Activated T-helper 9 cell treated with anti-CD3 and anti-CD28 coated beads, Interleukin-2, amount 50 U/mL, for 16 hours (primary cell): Measurements from ENCODE around the gene PLXNA2.

Experiments
- DNase-seq: peaks from one replicate; pipeline ENCODE4 v3.0.0-alpha.2; 2020; ENCODE audit warnings: low read depth

Gene PLXNA2

DNA sequence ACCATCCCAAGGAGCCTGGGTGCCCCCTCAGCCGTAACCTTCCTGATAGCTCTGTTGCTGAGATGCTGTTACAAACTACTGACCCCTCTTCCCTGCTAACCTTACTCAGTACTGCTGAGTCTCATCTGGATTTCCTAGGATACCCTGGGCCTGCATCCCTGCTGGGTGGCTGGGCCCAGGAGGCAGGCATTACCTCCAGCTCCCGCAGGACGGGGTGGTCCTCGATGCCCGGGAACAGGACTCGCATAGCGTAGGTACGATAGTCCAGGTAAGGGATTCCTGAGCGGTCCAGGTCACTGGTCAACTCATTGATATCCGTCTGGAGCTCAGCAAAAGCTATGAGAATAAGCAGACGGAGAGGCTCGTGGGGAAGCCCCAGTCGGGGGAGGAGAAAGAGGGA lies 201.3 kb downstream of the PLXNA2 start:
- no peak for DNase-seq

DNA sequence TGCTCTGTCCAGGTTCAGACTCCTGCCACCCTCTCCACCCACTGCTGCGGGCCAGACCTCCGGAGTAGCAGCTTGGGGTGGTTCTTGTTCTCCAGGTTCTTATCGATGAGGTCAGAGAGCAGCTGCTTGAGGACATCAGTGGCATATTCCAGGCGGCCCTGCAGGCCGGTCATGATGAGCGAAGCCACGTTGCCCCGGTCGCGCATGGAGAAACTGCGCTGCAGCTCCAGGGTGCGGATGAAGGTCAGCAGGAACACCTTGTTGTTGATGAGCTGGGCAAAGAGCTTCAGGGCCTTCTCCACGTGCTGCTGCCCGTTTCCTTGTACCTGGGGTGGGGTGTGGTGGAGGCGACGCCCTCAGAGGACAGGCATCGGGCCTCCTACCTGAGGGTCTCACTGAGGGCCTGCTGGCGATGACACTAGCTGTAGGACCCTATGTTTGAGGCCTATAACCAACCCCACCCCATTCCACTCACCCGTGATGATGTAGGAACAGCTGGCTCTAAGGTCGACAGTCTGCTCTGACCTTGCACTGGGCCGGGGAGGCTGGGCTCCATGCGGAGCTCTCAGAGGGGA lies 202.1 kb downstream of the PLXNA2 start:
- DNase-seq = no peak

DNA sequence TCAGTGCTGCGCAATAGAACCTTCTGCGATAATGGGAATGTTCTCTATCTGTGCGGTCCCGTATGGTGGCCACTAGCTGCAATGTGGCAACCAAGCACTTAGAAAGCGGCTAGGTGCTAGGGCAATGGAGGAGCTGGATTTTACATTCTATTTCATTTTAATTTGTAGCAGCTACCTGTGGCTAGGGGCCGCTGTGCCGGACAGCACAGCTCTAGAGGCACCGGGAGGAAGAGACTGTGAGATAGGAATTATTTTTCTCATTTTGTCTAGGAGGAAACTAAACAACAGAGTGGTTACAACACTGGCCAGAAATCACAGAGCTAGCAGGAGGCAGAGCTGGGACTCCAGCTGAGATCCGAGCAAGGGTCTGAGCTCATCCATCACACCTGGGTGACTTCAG lies 202.7 kb downstream of the PLXNA2 start:
- no peak for DNase-seq

DNA sequence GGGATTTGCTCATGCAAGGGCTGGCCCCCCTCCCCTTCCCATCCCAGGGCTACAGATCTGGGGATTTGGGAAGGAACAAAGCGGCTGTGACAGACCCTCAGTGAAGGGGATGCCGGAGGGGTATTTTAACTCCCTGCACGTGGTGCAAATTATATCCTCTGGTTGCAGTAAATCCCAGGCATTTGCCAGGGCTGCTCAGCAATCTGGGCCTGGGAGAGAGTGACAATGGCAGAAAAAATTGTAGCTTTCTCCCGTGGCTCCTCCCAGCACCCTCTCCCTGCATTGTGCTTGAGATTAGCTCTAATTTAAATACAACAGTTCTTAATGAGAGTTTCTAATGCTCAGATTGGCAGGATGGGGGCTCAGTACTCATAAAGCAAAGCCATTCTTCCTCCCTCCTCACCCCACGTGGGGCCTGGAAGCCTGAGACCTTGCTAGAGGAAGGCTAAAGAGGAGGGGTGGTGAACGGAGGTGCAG lies 203.3 kb downstream of the PLXNA2 start:
- no peak for DNase-seq

DNA sequence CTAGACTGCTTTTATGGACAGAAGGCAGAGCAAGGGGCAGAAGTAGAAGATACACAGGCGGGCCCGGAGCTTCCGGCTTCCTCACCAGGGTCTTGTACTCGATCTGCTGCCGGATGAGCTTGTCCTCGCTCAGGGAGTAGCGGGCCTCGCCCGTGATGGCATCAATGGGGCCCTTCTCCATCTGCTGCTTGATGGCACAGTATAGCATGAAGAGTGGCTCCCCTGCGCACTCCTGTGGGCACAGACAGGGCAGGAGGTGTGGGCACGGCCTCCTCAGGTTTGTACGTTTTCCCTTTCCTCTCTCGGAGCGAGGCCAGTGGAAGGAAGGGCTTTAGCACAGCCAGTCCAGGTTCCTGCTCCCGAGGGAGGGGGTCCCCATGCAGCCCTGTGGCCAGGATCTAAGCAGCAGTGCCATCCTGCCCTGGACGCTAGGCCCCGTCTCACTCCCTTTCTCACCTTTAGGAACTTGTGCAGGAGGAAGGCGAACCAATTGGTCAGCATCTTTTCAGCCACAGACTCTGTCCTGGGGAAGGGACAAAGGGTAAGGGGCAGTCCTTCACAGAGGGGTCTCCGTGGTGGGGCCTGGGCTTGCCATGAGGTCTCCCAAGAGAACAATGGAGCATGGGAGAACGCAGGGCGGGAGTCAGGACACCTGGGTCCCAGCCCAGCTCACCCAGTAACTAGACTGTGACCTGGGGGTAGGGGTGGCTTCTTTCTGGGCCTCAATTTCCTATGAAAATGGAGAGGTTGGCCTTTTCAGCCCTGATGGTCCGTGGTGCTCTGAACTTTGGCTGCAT lies 204.4 kb downstream of the PLXNA2 start:
- DNase-seq = no peak

DNA sequence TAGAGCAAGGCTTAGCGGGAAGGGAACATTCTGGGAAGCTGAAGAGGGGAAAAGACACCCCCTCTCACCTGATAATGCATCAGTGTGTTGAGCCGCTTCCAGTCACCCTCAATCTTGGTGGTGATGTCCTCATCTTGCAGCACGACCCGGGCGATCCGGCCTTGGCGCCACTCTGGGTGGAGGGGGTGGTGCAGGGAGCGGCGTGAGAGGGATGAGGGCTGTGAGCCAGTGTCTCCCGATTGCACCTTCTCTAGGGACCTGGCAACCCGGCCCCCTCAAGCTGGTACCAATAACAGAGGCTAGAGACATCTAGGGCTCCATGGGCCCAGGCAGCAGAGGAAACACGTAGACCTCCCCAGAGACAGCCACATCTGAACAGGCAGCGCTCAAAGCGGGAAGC lies 205.9 kb downstream of the PLXNA2 start:
- no peak for DNase-seq

DNA sequence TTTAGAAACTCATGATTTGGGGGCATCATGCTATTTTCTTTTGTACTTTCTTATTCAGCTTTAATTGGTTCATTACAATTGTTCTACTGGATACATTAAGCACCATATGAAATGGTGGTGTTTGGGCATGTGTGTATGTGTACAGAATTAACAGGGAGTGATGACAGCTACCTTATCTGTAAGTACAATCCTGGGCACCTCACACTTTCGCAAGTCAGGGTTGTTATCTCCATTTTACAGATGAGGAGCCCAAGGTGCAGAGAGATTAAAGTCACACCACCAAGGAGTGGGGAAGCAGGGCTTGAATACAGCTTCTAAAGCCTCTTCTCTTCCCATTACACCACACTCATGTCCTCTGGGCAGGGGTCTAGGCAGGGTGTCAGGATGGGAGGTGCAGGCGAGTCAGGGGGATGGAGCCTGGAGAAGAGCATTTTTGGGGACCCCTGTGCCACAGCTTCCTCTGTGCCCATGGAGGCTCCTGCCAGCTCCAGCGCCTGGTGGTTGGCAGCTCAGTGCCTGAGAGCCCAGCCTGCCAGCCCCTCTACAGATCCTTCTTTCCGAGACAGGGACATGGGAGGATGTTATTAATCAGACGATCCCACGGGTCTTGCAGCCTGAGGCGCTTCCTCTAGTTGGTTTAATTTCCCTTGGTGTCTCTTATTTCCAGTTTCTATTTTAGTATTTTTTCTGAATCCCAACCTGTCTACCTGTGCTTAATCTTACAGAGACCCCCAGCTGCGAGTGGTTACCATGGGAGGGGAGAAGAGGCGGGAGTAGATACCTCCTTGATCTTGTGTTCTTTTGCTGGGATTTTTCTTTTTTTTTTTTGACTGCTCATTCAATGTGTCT lies 207.0 kb downstream of the PLXNA2 start:
- DNase-seq = no peak

DNA sequence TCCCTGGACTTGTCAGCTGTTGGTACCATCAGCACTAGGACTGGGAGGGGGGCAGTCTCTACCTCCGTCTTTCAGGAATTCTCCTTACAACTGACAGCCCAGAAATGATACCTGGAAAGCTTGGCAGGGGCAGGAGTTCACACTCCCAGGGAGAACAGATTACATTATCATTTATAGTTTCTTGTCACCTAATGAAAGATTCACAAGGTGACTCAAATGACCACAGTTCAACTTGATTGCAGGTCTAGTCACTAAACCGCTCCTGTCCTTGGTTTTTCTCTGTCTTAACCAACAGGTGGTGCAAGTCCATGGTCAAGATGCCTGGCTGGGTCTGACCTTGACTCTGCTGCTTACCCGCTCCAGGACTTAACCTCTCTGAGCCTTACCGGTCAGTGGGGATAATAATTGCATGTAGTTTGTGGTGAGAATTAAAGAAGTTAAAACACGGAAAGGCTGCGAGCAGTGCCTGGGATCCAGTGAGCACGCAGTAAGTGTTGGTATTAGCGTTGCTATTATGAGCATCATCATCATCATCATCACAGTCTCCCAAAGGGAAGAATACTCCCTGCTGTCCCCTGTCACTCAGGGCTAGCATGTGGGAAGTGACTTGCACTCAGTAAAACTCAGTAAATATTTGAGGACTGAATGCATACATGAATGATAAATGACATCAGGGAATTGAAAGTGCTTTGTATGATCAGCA lies 207.9 kb downstream of the PLXNA2 start:
- DNase-seq = no peak

DNA sequence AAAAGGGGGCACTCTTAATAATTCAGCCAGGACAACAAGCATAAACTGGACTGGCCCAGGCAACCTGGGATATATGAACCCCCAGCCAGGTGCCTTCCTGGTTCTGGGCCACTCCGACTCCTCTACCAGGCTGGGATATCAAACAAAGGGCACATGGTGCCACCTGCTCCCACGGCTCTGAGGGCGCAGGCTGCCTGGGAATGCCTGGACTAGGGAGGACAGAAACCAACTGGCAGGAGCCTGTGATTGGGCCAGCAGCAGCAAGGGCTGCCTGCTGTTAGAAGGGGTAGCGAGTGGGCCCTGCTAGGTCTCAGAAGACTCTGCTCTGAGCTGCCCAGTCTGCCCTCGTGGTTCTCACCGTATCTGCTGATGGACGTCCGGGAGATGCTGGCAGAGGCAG lies 210.0 kb downstream of the PLXNA2 start:
- no peak for DNase-seq

DNA sequence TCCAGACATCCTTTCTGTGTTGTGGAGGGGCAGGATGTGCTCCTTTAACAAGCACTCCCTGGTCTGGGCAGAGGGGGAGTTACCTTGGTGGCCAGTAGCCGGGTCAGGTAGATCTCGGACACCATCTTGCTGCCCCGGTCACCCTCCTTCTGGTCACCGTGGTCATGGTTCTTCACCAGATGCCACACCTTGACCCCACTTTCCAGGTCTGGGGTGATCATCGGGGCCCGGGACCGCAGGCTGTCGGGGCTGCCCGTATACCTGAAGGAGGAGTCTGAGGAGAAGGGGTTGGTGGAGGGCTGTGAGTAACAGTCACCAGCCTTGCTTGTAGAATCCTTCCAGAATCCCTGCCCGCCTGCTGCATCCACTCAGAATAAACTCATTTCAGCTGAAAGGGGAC lies 210.9 kb downstream of the PLXNA2 start:
- DNase-seq = no peak

DNA sequence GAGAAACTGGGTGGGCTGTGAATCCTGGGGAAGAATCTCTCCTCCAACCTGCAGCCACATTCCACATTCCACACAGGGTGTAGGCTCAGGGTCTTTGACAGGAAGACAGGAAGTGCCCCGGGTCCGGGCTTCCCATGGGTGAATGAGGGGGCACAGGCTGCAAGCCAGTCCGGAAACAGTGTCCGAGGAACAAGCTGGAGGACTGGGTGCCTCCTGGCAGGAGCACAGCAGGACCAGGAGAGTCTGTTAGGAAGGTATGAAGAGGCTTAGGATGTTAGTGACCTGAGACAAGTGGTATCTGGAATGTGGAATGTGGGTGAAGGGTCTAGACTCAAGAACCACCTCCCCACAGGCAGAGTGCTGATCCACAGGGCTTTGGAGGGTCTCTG lies 212.3 kb downstream of the PLXNA2 start:
- no peak for DNase-seq

DNA sequence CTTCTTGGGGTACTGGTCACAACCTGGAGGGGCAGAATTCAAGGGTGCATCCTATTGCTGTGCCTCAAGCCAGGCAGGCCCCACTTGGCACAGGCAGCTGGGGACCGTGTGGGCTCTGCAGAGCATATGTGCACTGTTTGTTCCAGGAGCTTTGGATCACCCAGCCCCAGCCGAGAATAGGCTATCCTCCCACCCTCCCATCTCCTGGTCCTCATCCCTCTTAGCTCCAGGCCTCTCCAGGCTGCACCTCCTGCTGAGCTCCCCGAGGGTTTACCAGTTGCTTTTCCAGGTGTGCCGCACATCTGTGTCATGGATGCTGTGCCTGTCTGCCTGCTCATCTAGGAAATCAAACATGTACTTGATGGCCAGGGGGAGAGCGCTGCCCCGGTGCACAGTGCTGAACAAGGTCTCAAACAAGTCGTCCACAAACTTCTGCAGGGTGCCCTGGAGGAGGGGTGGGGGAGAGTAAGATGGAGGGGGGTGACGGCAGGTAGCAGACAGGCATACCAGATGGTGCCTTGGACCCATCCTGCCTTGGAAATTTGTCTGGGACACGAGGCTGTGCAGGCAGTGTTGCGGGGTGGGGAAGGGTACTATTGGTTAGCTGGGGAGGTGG lies 212.8 kb downstream of the PLXNA2 start:
- DNase-seq = no peak

DNA sequence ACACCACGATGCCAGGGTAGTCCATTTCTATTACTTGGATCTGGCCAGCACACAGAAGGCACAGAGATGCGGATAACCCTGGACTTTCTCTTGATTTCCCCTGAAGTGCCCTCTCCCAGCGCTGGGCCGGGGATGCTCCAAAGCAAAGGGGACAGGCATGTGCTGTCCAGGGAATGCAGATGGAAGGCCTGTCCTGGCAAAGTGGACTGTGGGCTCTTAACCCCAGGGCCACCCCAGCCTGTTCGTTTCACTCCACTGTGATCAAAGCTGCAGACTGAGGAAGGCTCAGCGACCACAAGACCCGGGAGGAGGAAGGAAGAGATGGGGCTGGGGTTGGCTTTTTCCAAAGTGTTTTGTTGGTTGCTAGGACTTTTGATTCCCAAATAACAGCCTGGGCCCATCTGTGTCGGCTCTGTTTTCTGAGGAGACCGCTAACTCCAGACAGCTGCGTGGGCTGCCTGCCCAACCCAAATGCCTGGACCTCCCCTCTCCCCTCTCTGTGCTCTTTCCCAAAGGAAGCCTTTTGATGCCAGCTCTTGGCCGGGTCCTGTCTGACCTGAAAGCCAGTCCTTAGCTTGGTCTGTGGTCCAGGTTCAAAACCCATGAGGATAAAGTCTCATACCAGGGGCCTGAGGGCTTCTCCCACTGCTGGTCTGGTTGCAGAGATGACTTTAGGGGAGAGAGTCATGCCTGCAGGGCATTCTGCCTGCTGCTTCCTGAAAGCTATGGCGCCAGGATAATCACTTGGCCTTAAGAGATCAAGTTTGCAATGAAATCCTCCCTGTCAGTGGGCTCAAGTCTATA lies 213.7 kb downstream of the PLXNA2 start:
- DNase-seq = no peak

DNA sequence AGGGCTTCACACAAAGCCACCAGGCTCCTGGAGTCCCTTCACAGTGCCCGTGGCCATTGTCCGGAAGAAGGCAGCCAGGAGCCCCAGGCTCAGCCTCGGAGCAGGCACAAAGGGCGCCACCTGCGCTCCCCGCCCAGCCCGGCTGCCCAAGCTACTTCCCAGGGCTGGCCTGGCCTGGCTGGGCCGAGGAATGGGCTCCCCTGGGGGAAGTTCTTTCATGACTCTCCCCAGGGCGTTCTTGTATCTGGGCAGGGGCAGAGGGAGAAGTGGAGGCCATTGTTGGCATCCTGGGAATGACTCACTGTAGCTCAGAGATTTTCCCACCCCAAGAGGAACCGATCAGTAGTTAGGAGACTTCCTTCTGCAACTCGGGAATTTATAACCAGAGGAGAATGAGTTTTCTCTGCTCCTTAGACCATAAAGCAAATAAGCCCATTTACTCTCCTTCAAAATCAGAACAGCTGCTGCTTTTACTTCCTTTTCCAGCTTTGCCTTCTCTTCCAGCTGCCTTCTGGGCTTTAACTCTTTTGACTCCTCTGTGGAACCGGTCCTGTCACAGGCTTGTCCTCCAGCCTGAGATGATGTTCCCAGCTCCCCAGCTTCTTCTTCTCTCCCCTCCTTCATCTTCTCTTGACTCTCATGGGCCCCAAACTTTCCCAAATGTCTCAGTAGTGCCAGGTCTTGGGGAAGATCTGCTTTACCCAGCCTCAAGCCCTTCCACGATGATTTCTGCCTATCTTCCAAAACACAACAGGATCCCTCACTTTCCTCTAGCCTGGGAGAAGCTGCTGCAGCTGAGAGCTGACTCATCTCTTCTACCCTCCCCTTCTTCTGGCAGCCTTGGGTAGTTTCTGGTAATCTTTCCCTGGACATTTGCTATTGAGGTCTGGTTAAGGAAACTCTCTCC lies 214.6 kb downstream of the PLXNA2 start:
- no peak for DNase-seq

DNA sequence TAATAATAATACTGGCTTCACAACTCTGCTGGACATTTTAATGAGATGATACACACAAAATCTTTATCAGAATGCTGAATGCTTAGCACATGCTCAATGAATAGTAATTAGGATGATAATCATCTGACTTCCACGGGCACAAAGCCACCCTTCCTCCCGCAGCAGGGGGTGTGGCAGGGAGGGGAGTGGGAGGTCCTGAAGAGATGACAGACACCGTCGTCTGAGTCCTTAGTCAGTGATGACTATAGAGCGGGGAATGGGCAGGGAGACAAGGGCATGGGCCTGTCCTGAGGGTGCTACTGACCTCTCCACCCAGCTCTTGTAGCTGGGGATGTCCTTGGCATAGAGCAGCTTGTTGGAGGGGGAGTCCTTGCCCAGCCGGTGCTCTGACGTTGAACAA lies 215.7 kb downstream of the PLXNA2 start:
- no peak for DNase-seq

DNA sequence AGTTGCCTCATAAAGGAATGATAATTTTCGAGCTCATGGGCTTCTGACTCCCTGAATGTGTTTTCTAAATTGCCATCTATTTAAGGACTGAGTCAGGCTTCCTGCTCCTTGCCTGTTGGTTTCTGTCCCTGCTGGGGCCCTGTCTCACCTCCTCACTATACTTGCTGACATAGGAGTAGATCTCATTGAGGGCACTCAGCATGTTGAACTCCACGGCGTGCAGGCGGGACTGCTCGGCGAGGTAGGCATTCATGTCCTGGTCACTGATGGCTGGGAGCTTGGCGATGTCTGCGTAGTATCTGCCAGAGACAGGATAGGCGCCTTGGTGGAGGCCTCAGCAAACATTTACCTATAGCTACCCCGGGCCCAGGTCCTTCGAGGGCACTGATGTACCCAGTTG lies 216.3 kb downstream of the PLXNA2 start:
- no peak for DNase-seq

DNA sequence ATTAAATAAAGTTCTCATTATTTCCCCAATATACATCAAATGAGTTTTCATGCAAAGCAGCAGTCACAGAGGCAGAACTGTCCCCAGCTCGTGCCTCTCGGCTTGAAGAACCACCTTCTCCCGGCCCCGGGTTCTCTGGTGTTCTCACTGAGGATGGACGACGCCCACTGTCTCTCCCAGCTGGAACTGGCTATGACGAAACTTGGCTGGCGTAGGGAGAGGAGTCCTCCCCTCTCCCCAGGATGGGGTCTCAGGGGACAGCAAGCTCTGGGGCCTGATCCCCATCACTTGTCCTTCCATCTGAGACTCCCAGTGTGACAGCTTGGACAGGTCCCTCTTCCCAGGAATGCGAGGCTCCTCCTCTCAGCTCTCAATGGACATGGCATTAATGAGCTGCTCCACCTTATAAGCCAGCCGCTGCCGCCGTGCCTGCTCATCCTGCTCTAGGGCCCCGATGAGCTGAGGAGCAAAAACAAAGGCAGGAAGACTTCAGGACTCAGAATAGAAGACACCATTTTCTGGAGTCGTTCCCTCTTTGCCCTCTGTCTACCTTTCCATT lies 217.2 kb downstream of the PLXNA2 start:
- DNase-seq = no peak

DNA sequence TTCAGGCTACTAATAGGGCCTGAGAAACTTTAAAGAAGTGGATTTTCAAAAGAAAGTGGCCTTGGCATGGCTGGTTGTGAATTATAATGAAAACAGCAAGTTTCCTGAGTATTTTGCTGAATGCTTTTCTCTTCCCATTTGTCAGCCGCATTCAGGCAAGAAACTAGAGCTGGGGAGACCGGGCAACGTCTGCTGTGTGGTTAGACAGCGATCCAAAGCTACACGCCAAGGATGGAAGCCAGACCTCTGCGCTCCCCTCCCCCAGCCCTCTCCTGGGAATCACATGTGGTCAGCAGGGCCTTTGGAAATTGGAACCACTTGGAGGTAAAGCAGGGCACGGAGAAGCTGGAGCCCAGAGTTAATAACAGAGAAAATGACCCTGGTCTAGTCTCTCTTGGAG lies 219.2 kb downstream of the PLXNA2 start:
- no peak for DNase-seq

DNA sequence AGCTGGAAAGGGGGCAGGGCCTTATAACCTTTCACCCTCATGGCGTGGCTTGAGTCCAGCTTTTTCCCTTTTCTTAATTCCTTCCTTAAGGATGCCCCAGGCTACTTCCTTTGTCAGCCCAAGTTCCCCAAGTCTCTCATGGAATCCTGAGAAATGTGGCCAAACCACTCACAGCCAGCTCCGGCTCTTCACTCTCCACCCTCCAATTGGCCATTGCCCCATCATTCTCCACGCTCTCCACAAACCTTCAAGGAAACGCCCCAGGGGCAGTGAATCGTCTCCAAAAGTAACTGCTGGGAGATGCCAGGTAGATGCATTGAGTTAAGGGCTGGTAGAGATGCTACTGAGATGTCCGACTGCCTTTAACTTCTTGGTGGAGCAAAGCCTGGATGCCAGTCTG lies 219.8 kb downstream of the PLXNA2 start:
- DNase-seq = no peak

DNA sequence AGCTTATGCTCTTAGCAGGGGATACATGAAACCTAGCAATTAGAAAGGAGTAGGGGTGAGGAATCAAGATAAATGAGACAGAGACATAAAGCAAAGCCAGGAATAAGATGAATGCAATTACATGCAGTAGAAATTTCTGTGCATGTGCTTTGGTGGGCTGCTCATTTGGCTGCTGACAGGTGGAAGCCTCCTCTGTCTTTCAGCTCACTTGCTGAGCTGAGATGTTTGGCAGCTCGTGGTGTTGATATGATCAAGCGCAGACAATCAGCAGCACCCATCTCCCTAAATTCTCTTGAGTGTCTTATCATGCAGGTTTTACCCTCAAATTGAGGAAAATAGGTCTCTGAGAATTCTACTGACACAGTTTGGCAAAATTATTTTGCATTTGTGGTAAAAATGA lies 224.9 kb downstream of the PLXNA2 start:
- DNase-seq = no peak
